G401.6 (cell line): Measurements from ENCODE around the gene ZNF783.
"Not testable (repeated sequence)": the region's sequence is repeated elsewhere in the genome, so short reads cannot be mapped to it uniquely, and the experiment has no call there.

Experiments
- FAIRE-seq: peaks from 2 replicates; lab custom pipeline; 2012; peaks lifted over from hg19 to GRCh38; lab: Jason Lieb, UNC

The ZNF783 gene

DNA sequence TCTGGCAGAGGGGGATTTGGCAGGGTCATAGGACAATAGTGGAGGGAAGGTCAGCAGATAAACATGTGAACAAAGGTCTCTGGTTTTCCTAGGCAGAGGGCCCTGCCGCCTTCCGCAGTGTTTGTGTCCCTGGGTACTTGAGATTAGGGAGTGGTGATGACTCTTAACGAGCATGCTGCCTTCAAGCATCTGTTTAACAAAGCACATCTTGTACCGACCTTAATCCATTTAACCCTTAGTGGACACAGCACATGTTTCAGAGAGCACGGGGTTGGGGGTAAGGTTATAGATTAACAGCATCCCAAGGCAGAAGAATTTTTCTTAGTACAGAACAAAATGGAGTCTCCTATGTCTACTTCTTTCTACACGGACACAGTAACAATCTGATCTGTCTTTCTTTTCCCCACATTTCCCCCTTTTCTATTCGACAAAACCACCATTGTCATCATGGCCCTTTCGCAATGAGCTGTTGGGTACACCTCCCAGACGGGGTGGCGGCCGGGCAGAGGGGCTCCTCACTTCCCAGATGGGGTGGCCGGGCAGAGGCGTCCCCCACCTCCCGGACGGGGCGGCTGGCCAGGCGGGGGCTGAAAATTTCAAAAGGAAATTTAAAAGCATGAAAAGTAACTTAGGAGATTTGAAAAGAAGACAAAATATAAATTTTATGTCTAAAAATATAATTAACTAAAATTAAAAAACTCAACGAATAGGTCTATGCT lies 70.8 kb downstream of the ZNF783 start:
- FAIRE-seq, result not testable (repeated sequence)

DNA sequence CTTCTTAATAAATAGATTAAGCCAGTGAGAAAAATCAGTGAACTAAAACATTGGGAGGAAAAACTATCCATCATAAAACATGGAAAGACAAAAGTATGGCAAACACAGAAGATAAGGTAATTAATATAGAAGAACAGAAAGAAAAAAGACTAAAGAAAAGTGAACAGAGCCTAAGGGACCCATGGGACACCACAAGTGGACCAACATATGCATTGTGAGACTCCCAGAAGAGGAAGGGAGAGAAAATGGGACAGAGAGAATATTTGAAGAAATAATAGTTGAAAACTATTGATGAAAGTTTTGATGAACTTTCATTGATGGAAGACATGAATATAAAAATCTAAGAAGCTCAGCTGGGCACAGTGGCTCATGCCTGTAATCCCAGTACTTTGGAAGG lies 71.3 kb downstream of the ZNF783 start:
- FAIRE-seq, result no peak

DNA sequence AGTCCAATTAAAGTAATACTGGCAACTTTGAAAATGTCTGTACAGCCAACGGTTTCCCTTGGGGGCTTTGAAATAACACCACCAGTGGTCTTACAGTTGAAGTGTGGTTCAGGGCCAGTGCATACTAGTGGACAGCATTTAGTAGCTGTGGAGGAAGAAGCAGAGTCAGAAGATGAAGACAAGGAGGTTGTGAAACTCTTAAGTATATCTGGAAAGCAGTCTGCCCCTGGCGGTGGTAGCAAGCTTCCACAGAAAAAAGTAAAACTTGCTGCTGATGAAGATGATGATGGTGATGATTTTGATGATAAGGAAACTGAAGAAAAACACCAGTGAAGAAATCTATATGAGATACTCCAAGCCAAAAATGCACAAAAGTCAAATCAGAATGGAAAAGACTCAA lies 72.2 kb downstream of the ZNF783 start:
- no peak for FAIRE-seq
